Measurements from ENCODE around the gene NIPA2. TPM values are rescaled to one million over a fixed set of nuclear protein-coding genes. Genes with fewer than 3 reads are reported as not detected.

The NIPA2 gene
- total and polyA plus RNA-seq, 2 of the 8 experiments (the other 6 are each of a cell fraction or from before 2014, with no cell fraction given), result 38.5 to 81.7 TPM

DNA sequence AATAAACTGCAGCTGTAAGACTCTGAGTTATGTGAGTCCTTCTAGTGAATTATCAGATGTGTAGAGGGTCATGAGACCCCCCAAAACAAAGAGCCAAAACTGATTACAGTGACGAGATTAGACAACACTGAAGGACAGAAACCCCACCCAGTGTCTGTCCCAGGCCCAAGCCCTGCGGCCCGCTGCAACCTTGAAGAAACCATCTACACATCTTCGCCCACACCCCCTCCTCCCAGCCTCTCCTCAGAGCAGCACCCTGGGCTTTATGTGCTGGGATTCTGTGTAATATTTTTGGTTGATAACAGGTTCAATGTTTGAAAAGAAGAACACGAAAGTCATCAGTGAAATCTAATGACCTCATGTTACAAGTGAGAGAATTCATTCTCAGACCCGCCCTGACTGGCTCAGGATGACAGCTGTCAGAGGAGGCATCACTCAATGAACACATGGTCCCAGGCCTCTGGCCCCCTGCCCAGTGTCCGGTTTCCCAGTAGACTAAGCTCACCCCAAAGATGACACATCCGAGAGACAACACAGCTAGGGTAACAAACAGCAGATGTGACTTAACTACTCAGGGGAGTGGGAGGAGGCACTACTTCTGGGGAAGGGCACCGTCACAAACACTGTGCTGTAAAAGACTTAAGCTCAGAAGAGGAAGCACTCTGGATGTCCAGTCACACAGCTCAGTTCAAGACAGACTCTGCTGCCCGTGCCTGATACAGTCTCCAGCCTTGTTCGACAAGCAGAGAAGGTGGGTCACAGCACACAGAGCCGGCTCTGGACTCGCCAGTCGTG, 48.9 kb downstream of the NIPA2 start:
- Histone ChIP-seq H4K8ac (ENCODE audit: extremely low read depth, insufficient read depth, low read length) (no peak overlapping the region), H3K79me2 (ENCODE audit: control insufficient read depth in 1 of 2, insufficient read depth in 2 of 2, low read length in 2 of 2) (no peaks in the 10 kb centered on the region), H3K36me3 (ENCODE audit: control insufficient read depth in 2 of 4, insufficient read depth in 4 of 4, low read length in 3 of 4) (peaks cover 0 to 2% (median under 1%) of the 10 kb centered on the region in 4 experiments; a peak in 3 of 8 replicates), H3K79me1 (ENCODE audit: low read depth, low read length) (no peaks in the 10 kb centered on the region), H4K5ac (ENCODE audit: insufficient read length, low read depth, low read length) (no peak overlapping the region), H3K18ac (ENCODE audit: extremely low read depth, low read length) (no peak overlapping the region), H3K14ac (ENCODE audit: insufficient read length) (no peak overlapping the region), H2BK120ac (replicated peaks; ENCODE audit: low read depth, low read length) (no peak overlapping the region), H3K9ac (replicated peaks in 1 of 4; ENCODE audit: extremely low read depth in 1 of 4, low read depth in 3 of 4, low read length in 3 of 4) (no peak overlapping the region), H4K20me1 (replicated peaks in 1 of 2; ENCODE audit: control insufficient read depth in 1 of 2, insufficient read depth in 2 of 2, low read length in 2 of 2) (no peaks in the 10 kb centered on the region), H3K9me3 (ENCODE audit: insufficient read depth in 2 of 2, low read depth in 1 of 2, low read length in 1 of 2) (no peaks in the 10 kb centered on the region), H4K91ac (replicated peaks; ENCODE audit: insufficient read length, low read length) (no peak overlapping the region), H2BK15ac (ENCODE audit: low read length) (no peak overlapping the region), H2AFZ (ENCODE audit: low read length) (no peak overlapping the region), H3K4me2 (ENCODE audit: insufficient read depth in 1 of 2, low read depth in 2 of 2, low read length in 2 of 2) (no peak overlapping the region), H2BK5ac (ENCODE audit: low read depth, low read length) (no peak overlapping the region), H2BK20ac (ENCODE audit: low read length) (no peak overlapping the region), H3K4me1 (replicated peaks in 1 of 4; ENCODE audit: control insufficient read depth in 3 of 4, insufficient read depth in 4 of 4, low read length in 3 of 4) (peaks cover 0 to 3% (median 0%) of the 10 kb centered on the region in 4 experiments; a peak in 1 of 7 replicates), H3K27ac (ENCODE audit: low read depth, low read length) (no peak overlapping the region), H3K4ac (replicated peaks; ENCODE audit: insufficient read length, low read depth, low read length) (no peak overlapping the region), H3K23ac (ENCODE audit: insufficient read length) (no peak overlapping the region), H3K27me3 (replicated peaks in 1 of 4; ENCODE audit: control insufficient read depth in 3 of 4, extremely low read depth in 1 of 4, insufficient read depth in 3 of 4, low read length in 3 of 4) (no peaks in the 10 kb centered on the region), H3K4me3 (ENCODE audit: extremely low read depth in 1 of 4, insufficient read depth in 2 of 4, low read depth in 3 of 4, low read length in 4 of 4) (no peak overlapping the region), H2AK5ac (ENCODE audit: low read depth, low read length) (no peak overlapping the region), H2BK12ac (ENCODE audit: low read depth, low read length) (no peak overlapping the region), H3K56ac (replicated peaks; ENCODE audit: insufficient read length, low read depth, low read length) (no peak overlapping the region), H3K23me2 (ENCODE audit: low read depth, low read length) (no peaks in the 10 kb centered on the region)
- CTCF ChIA-PET (ENCODE audit: partially characterized antibody), result interaction anchor here (0.5 kb wide), 1 partner anchor 43 kb away, joined by 3 read pairs; no protein-coding TSS in a partner anchor
- TF ChIP-seq SRF (IDR thresholded peaks at IDR 0.05; ENCODE audit: low read depth, low read length) (no peak), RNF2 (IDR thresholded peaks at IDR 0.05; ENCODE audit: borderline replicate concordance, low read depth, low read length, missing control alignments, poor library complexity, severe bottlenecking) (no peak)
- 91% methylated on average over 14 of the region's 14 CpGs; no CpG with 5 or more reads in 1 of the 2 experiments for WGBS, 2 experiments (ENCODE audit: extremely low coverage in 1 of 2, insufficient coverage in 1 of 2, insufficient read length in 1 of 2, insufficient replicate concordance in 2 of 2, low coverage in 1 of 2, low lambda C conversion rate in 2 of 2, missing lambda C conversion rate in 1 of 2)
- DNase-seq (ENCODE audit: low read depth in 1 of 2, low spot score in 2 of 2), result no peak
- no peak for FAIRE-seq
- POLR2A ChIA-PET (ENCODE audit: partially characterized antibody), result no interaction called here

Measured in H1 (cell line).